Esophagus muscularis mucosa (tissue), 4 donors: Measurements from ENCODE around the gene C15orf39. TPM values are rescaled to one million over a fixed set of nuclear protein-coding genes. Genes with fewer than 3 reads are reported as not detected.

ENCODE experiments used
- DNase-seq: peaks from one replicate; pipeline ENCODE4 v3.0.0-alpha.2; 2017; ENCODE audit errors: extremely low spot score
- H3K27ac ChIP-seq, 4 donors: fragments of 200-600 bp; sonication (generic); replicated peaks in 1 of 4; 1 replicate in 3 of 4; 2 replicates in 1 of 4; pipeline ENCODE4 v1.5.1; 2016 to 2019; ENCODE audit warnings: mild to moderate bottlenecking in 1 of 4
- H3K27me3 ChIP-seq, 4 donors: fragments of 200-600 bp; sonication (generic); one replicate each; pipeline versions ENCODE4 v1.5.1 to v1.6.0; 2016 to 2019
- H3K36me3 ChIP-seq, 4 donors: fragments of 200-600 bp; sonication (generic); one replicate each; pipeline ENCODE4 v1.5.1; 2016 to 2019
- H3K4me1 ChIP-seq, 4 donors: fragments of 200-600 bp; sonication (generic); one replicate each; pipeline ENCODE4 v1.5.1; 2016 to 2019
- H3K4me3 ChIP-seq, 4 donors: fragments of 200-600 bp; sonication (generic); 1 replicate in 2 of 4; 2 replicates in 2 of 4; pipeline ENCODE4 v1.5.1; 2016 to 2019; ENCODE audit warnings: mild to moderate bottlenecking in 4 of 4, moderate library complexity in 1 of 4
- H3K9me3 ChIP-seq, 4 donors: fragments of 200-600 bp; sonication (generic); 1 replicate in 3 of 4; 2 replicates in 1 of 4; pipeline ENCODE4 v1.5.1; 2016 to 2019
- EP300 ChIP-seq: sonication (generic); formaldehyde crosslinking; IDR thresholded peaks from one replicate; pipeline ENCODE4 v1.6.1; 2017; ENCODE audit warnings: antibody characterized with exemption
- POLR2A ChIP-seq: fragments of 450-650 bp; IDR thresholded peaks from one replicate; pipeline ENCODE4 v1.6.1; 2017; ENCODE audit warnings: antibody characterized with exemption, moderate library complexity, mild to moderate bottlenecking, low read depth
- POLR2AphosphoS5 ChIP-seq, 2 donors: sonication (generic); formaldehyde crosslinking; IDR thresholded peaks; one replicate each; pipeline ENCODE4 v1.6.1; 2017; ENCODE audit warnings: antibody characterized with exemption in 2 of 2
- WGBS: methylation state at CpG from one replicate; pipeline ENCODE4 v1.1.5; 2018; 5-methylcytosine and 5-hydroxymethylcytosine counted together
- intact Hi-C: fragments of 100-400 bp; cut with DNase I; formaldehyde crosslinking; loops from one replicate; pipeline ENCODE4 v1.15.1; 2023
- total RNA-seq, 4 donors: library from RNA; depleted of rRNA; stranded (reverse); fragments of >200 nt; gene quantifications; one replicate each; pipeline versions ENCODE4 v1.1.0 to v1.2.1, GENCODE V29; 2016
- TF ChIP-seq, protein P1 (sequence below), 3 experiments: fragments of 200-600 bp in 2 of 3; fragments of 450-650 bp in 1 of 3; sonication (generic) in 2 of 3; IDR thresholded peaks; one replicate each; pipeline ENCODE4 v1.5.1; 2017 to 2019; ENCODE audit warnings: antibody characterized with exemption in 3 of 3, mild to moderate bottlenecking in 2 of 3, moderate library complexity in 1 of 3

C15orf39 gene
- total RNA-seq, 4 donors from 2014 or later = 7.5 to 17.7 (median 13.4) TPM

GRCh38 chr15:75185271-75186029, 16.2 kb upstream of the C15orf39 start:
- Histone ChIP-seq H3K27ac (no peak overlapping the region), H3K27me3 (peaks cover 0 to 5% (median 0%) of the 10 kb centered on the region in 4 donors), H3K9me3 (no peaks in the 10 kb centered on the region), H3K4me1 (peaks cover 9 to 19% (median 17%) of the 10 kb centered on the region in 4 donors), H3K36me3 (no peaks in the 10 kb centered on the region), H3K4me3 (no peak overlapping the region)
- 69% methylated on average over 5 of the region's 5 CpGs for WGBS
- DNase-seq = no peak
- TF ChIP-seq EP300 = no peak
- TF ChIP-seq, protein P1, sequence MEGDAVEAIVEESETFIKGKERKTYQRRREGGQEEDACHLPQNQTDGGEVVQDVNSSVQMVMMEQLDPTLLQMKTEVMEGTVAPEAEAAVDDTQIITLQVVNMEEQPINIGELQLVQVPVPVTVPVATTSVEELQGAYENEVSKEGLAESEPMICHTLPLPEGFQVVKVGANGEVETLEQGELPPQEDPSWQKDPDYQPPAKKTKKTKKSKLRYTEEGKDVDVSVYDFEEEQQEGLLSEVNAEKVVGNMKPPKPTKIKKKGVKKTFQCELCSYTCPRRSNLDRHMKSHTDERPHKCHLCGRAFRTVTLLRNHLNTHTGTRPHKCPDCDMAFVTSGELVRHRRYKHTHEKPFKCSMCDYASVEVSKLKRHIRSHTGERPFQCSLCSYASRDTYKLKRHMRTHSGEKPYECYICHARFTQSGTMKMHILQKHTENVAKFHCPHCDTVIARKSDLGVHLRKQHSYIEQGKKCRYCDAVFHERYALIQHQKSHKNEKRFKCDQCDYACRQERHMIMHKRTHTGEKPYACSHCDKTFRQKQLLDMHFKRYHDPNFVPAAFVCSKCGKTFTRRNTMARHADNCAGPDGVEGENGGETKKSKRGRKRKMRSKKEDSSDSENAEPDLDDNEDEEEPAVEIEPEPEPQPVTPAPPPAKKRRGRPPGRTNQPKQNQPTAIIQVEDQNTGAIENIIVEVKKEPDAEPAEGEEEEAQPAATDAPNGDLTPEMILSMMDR (IDR thresholded peaks at IDR 0.05) = no peak
- no peak for TF ChIP-seq POLR2AphosphoS5 (IDR thresholded peaks at IDR 0.05)
- TF ChIP-seq POLR2A = no peak
- intact Hi-C loops = no loop called here

DNA sequence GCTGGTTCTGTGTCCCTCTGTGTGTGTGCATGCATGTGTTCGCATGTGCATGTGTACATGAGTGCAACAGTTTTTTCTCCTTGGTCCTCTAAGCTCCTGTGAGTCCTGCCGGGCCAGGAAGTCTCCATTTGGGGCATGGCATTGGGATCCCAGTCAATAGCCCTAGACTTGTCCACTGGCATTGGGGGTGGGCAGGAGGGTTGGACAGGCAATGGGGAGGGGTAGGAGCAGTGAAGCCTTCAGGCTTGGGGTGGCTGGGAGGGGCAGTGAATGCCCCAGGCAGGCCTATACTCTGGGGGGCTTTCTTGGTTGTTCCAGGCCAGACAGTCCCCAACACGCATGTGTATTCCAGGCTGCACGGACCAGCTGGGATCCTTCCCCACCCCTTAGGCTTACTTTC, 15.6 kb upstream of the C15orf39 start:
- no peak for DNase-seq
- TF ChIP-seq POLR2AphosphoS5 (IDR thresholded peaks at IDR 0.05) = no peak
- Histone ChIP-seq H3K36me3 (no peaks in the 10 kb centered on the region), H3K4me3 (no peak overlapping the region), H3K27ac (no peak overlapping the region), H3K9me3 (no peaks in the 10 kb centered on the region), H3K27me3 (peaks cover 0 to 5% (median 0%) of the 10 kb centered on the region in 4 donors), H3K4me1 (peaks cover 6 to 15% (median 12%) of the 10 kb centered on the region in 4 donors)
- 90% methylated on average over 4 of the region's 4 CpGs for WGBS
- intact Hi-C loops = no loop called here

DNA sequence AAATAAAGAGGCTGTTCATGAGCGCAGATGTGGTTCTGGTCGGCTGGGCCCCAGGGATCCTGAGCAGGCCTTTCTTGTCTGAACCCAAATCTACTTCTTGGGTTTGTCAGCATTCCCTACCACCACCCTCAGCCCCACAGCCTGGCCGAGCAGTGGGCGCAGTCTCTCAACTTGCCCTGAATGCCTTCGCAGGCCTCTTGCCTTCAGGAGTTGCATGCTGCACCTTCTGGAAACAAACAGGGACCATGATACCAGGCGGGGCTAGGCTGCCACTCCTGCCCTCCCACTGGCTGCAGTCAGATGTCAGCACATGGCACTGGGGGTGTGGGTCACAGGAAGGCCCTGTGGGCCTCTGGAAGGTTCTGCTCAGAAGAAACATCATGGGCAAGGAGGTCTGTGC, 13.2 kb upstream of the C15orf39 start:
- WGBS = 93% methylated on average over 3 of the region's 6 CpGs
- H3K27ac ChIP-seq = no peak overlapping the region
- H3K27me3 ChIP-seq = peaks cover 0 to 30% (median 0%) of the 10 kb centered on the region in 4 donors
- no peaks in the 10 kb centered on the region for H3K9me3 ChIP-seq
- H3K4me3 ChIP-seq = no peak overlapping the region
- no peaks in the 10 kb centered on the region for H3K4me1 ChIP-seq
- TF ChIP-seq POLR2A (no peak), EP300 (no peak), POLR2AphosphoS5 (IDR thresholded peaks at IDR 0.05) (no peak)
- TF ChIP-seq, protein P1 (IDR thresholded peaks at IDR 0.05) = no peak
- intact Hi-C loops = no loop called here
- no peaks in the 10 kb centered on the region for H3K36me3 ChIP-seq
- no peak for DNase-seq

DNA sequence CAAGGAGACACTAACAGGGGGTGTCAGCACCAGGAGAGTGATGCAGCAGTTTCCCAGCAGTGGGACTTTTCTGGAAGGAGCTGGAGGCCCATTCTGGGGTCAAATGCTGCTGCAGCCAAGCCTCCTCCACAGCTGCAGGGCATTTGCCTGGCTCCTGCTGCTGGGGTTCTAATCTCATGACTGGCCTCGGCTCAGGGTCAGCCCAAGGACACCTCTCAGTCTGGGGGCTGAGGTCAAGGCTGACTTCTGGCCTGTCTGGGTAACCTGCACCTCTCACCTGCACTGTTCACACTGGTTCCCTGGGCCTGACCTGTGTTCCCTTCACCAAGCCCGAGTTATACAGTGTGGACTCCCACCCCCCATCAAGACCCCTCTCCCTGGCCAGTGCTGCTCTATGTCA, 10.4 kb upstream of the C15orf39 start:
- Histone ChIP-seq H3K9me3 (no peaks in the 10 kb centered on the region), H3K4me3 (no peak overlapping the region), H3K36me3 (no peaks in the 10 kb centered on the region), H3K4me1 (peaks cover 5 to 11% (median 9%) of the 10 kb centered on the region in 4 donors), H3K27me3 (peaks cover 0 to 29% (median 0%) of the 10 kb centered on the region in 4 donors), H3K27ac (no peak overlapping the region)
- 67% methylated on average over 1 of the region's 2 CpGs for WGBS
- intact Hi-C loops = no loop called here
- no peak for DNase-seq
- TF ChIP-seq EP300 (no peak), POLR2AphosphoS5 (IDR thresholded peaks at IDR 0.05) (no peak), POLR2A (no peak)
- TF ChIP-seq, protein P1 (IDR thresholded peaks at IDR 0.05) = no peak

- TF ChIP-seq POLR2AphosphoS5 (IDR thresholded peaks at IDR 0.05) = no peak
- TF ChIP-seq POLR2A = no peak
- intact Hi-C loops = no loop called here
- 86% methylated on average over 1 of the region's 4 CpGs for WGBS
Measured at GRCh38 chr15:75192307-75192706, 9.4 kb upstream of the C15orf39 start.

More at GRCh38 chr15:75192307-75192706, 9.4 kb upstream of the C15orf39 start:
- no peak for DNase-seq
- peaks cover 0 to 28% (median 0%) of the 10 kb centered on the region in 4 donors for H3K27me3 ChIP-seq
- H3K4me3 ChIP-seq = no peak overlapping the region
- no peaks in the 10 kb centered on the region for H3K9me3 ChIP-seq
- no peaks in the 10 kb centered on the region for H3K36me3 ChIP-seq
- no peak overlapping the region for H3K27ac ChIP-seq
- peaks cover 5 to 11% (median 9%) of the 10 kb centered on the region in 4 donors for H3K4me1 ChIP-seq
